ENCODE measurements around the gene PIK3R5.
A peak's percentile ranks its signal among the peaks of the same experiment; 100 is the strongest.

Gene PIK3R5

GRCh38 chr17:8952191-8952590 lies 13.3 kb downstream of the PIK3R5 start:
- no peak for DNase-seq

- DNase-seq = no peak
Measured at GRCh38 chr17:8951206-8951605, 14.3 kb downstream of the PIK3R5 start.

- DNase-seq = no peak
Measured at GRCh38 chr17:8949061-8949661, 16.3 kb downstream of the PIK3R5 start.

DNA sequence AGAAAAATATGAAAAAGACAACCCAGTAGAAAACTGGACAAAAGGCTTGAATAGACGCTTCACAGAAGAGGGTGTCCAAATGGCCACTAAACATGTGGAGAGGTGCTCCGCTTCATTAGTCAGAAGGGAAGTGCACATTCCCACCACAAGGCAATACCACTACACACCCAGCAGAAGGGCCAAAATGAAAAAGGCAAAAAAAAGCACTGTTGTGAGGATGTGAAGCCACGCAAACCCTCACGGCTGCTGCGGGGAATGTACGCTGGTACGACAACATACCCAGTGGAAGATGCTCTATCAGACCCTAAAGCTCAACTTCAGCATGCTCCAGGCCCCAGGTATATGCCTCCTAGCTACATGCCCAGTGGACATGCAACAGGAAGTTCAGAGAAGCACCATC lies 17.0 kb downstream of the PIK3R5 start:
- no peak for DNase-seq

DNA sequence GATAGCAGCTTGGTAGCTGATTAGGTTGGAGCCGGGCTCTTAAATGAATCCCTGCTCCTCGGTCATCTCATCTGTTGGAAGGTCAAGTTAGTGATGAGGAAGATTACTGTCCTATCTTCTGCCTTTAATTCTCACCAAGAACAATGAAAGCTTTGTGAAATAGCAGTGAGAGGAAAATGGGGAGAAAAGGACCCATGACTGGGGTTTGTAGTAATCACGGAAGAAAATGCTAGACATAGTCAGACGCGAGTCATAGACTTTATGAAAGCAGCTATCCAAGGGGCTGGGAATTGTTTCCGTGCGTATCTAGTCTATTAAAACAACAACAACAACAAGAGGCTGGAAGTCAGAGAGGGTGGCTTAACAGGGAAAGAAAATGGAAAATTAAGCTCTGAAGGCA lies 18.3 kb downstream of the PIK3R5 start:
- no peak for DNase-seq

DNA sequence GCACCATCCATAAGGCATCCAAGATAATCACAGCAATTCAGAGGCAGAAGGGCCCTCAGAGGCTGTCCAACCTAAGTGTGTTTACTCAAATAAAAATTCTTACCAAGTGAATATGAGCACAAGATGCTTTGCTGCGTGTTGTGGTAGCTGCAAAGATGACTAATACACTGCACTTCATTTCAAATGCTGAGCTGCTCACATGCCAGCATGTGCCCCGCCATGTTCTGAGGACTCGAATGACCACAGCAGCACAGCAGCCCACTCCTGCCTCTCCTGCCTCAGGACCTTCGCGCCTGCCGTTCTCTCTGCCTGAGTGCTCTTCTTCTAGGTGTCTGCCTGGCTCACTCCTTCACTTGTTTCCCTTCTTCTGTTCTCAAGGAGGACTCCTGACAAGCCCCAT lies 19.0 kb downstream of the PIK3R5 start:
- DNase-seq = no peak

DNA sequence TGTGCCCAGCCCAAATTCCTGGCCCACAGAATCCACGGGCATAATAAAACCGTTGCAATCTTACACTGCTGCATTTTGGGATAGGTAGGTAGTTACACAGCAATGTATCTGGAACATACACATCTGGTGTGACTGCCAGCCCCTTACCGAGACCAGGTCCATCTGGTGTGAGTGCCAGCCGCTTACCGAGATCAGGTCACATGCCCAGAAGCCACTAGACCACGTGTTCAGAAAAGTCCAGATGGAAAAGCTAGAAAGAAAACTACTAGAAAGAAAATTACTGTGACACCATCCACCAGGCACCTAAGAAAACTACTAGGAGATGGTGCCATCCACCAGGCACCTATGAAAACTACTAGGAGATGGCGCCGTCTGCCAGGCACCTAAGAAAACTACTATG lies 19.4 kb downstream of the PIK3R5 start:
- DNase-seq = no peak

DNA sequence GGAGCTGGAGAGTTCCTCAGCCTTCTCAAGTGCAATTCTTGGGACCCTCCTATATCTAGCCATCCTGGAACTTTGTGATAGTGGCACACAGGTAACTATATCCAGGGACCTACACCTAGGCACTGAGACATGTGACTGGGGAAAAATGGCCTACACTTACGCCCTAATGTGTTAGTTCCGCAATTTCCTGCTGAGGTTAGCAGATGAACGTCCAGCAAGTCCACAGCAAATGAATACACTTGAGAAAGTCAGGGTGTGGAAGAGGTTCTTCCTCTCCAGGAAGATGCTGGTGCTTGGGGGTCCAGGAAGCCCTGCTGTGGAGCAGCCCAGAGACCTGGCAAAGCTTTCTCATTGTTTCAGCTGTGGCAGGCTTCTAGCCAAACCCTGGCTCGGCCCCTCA lies 20.8 kb downstream of the PIK3R5 start:
- no peak for DNase-seq

GRCh38 chr17:8944083-8944482 lies 21.4 kb downstream of the PIK3R5 start:
- DNase-seq = no peak

DNA sequence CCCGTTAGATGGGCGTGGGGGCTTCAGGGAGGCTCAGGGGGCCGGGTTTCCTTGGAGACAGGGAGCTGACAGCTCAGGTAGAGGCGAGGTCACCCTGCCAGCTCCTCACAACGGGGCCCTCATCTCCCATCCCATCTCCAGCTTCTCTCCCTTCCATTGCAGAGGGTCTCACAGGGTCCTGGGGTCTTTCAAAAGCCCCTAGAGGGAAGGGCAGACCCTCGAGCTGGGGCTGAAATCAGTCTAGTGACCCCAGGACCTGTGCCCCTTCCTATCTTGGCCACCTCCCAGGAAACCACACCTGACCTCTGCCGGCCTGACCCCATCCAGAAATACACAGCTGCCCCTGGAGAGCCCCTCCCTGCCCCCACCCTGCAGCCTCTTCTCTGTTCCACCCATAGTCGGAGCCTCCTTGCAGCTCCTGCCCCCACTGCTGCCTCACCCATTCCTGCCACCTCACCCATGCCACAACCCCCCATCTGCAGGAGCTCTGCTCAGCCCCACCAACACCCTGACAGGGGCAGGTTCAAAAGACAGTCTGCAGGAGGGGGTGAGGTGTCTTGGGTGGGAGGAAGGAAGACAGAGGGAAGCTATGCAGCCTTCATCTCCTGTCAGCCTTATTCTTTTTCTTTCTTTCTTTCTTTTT lies 23.4 kb downstream of the PIK3R5 start:
- no peak for DNase-seq

GRCh38 chr17:8941520-8941919 lies 24.0 kb downstream of the PIK3R5 start:
- DNase-seq = peak; percentile 73

- DNase-seq = no peak
Measured at GRCh38 chr17:8940866-8941471, 24.5 kb downstream of the PIK3R5 start.

GRCh38 chr17:8939496-8940334 lies 25.8 kb downstream of the PIK3R5 start:
- no peak for DNase-seq

DNA sequence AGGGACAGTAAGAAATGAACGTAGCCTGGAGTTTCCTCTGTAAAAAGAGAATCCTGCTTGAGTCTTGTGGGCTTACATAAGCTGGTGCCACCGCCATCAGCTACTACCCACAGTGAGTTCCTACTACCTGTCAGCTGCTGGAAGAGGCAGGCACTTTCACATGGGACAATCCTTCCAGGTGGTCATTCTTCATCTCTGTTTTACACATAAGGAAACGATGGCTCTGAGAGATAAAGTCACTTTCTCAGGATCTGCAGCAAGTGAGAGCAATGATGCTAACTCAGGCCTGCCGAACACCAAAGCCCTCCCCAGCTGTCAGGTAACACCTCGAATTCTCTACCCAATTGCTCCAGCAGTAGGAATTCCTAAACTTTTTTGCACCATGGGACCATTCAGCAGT lies 26.6 kb downstream of the PIK3R5 start:
- no peak for DNase-seq

DNA sequence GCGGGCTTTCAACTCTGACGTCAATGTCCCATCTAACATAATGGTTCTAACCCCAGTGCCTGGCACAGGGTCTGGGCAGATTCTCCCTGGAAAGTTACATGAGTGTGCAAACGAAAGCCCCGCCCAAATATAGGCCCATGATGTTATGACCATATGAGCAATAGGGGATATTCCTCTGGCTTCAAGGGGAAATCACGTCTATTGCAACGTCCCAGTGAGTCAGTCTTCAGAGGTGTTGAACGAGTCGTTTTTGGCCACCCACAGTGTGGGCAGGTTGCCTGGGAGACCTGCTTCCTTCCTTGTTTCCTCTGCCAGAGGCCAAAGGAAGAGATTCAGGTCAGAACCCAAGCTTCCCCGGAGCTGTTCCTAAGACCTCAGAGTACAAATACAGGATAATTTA lies 30.3 kb downstream of the PIK3R5 start:
- DNase-seq = no peak

DNA sequence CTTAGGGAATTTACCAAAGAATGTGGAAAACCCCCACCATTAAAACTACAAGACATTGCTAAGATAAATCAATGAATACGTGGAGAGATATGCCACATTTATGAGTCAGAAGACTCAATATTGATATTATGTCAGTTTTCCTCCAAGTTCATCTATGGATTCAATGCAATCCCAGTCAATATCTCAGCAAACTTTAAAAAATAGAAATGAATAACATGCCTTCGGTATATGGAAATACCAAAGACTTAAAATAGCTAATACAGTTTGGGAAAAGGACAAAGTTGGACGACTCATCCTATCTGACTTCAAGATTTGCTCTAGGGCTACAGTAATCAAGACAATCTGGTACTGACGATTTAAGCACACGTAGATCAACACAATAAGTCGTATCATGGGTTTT lies 31.2 kb downstream of the PIK3R5 start:
- DNase-seq = no peak

- DNase-seq = no peak
Measured at GRCh38 chr17:8930649-8931048, 34.9 kb downstream of the PIK3R5 start.

DNA sequence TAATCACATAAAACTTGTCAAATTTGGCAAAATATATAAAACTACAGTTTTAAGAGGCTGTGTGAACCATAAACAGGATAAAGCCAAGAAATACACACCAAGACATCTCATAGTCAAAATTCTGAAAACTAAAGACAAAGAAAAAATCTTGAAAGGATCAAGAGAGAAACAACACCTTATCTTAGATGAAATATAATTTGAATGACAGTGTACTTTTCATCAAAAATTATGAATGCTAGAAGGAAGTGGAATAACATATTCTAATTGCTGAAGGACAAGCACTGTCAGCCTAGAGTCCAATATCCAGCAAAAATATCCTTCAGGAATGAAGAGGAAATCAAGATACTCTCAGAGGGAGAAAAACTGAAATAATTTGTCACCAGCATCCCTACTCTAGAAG lies 37.2 kb downstream of the PIK3R5 start:
- DNase-seq = no peak

DNA sequence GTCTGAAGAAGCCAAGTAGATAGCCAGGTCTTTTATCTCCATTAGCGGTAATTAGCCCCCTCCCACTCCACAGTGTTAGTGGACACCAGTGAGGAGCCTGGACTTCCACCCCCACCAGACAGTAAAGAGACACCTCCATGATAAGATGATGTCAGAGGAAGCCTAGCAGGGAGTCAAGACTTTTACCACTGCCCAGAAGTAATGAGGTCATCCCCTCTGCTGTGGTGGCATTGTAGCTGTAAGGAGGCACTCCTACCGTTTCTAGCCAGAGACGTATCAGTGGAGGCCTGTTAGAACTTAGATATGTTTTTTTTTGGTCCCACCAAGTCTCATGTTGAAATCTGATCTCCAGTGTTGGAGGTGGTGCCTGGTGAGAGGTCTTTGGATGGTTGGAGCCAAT lies 38.1 kb downstream of the PIK3R5 start:
- no peak for DNase-seq

- DNase-seq = no peak
Measured at GRCh38 chr17:8925808-8926207, 39.7 kb downstream of the PIK3R5 start.

GRCh38 chr17:8925141-8925540 lies 40.4 kb downstream of the PIK3R5 start:
- DNase-seq = no peak

DNA sequence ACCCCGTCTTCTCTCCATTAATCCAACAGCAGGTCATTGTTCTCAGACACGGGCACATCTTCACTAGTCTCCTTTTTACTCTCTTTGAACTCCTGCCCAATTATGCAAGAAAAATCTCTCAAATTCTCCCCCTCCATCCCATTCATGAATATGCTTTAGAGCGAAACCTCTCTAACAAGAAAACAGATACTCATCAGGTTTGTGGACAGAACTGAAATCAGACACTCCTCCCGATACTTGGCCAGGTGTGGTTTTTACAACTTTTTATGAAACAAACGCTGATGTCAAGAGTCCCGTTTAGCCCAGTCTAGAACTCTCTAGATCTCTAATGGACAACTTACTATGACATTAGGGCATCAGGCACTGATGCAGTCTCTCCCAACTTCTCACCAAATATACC lies 40.9 kb downstream of the PIK3R5 start:
- DNase-seq = no peak

GRCh38 chr17:8923762-8924161 lies 41.7 kb downstream of the PIK3R5 start:
- DNase-seq = no peak

- no peak for DNase-seq
Measured at GRCh38 chr17:8922928-8923327, 42.6 kb downstream of the PIK3R5 start.

Data from activated effector memory CD4-positive, alpha-beta T cell treated with Interleukin-2 at 50 U/mL for 16 hours (primary cell).